GM06990 (cell line): ENCODE measurements around the gene SIRT7.

Experiments
- DNase-seq: peaks from one replicate; pipeline ENCODE4 v3.0.0-alpha.2; 2011; ENCODE audit not compliant: insufficient read length; ENCODE audit errors: extremely low read depth
- H3K27me3 ChIP-seq: replicated peaks from 2 replicates; pipeline ENCODE4 v1.6.0; 2011; ENCODE audit warnings: low read length; ENCODE audit not compliant: control insufficient read depth, insufficient read depth
- H3K36me3 ChIP-seq: 2 replicates; pipeline ENCODE4 v1.5.1; 2011; ENCODE audit warnings: low read length; ENCODE audit not compliant: control insufficient read depth, insufficient read depth
- H3K4me3 ChIP-seq: replicated peaks from 2 replicates; pipeline ENCODE4 v1.5.1; 2011; ENCODE audit warnings: low read depth, mild to moderate bottlenecking, control low read depth, low read length
- TF ChIP-seq, protein P1 (sequence below): IDR thresholded peaks from 2 replicates; pipeline ENCODE4 v1.5.1; 2011; ENCODE audit warnings: low read length, control low read depth, mild to moderate bottlenecking, inconsistent platforms; ENCODE audit not compliant: insufficient read depth, poor library complexity, severe bottlenecking

The SIRT7 gene, protein sequence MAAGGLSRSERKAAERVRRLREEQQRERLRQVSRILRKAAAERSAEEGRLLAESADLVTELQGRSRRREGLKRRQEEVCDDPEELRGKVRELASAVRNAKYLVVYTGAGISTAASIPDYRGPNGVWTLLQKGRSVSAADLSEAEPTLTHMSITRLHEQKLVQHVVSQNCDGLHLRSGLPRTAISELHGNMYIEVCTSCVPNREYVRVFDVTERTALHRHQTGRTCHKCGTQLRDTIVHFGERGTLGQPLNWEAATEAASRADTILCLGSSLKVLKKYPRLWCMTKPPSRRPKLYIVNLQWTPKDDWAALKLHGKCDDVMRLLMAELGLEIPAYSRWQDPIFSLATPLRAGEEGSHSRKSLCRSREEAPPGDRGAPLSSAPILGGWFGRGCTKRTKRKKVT

DNA sequence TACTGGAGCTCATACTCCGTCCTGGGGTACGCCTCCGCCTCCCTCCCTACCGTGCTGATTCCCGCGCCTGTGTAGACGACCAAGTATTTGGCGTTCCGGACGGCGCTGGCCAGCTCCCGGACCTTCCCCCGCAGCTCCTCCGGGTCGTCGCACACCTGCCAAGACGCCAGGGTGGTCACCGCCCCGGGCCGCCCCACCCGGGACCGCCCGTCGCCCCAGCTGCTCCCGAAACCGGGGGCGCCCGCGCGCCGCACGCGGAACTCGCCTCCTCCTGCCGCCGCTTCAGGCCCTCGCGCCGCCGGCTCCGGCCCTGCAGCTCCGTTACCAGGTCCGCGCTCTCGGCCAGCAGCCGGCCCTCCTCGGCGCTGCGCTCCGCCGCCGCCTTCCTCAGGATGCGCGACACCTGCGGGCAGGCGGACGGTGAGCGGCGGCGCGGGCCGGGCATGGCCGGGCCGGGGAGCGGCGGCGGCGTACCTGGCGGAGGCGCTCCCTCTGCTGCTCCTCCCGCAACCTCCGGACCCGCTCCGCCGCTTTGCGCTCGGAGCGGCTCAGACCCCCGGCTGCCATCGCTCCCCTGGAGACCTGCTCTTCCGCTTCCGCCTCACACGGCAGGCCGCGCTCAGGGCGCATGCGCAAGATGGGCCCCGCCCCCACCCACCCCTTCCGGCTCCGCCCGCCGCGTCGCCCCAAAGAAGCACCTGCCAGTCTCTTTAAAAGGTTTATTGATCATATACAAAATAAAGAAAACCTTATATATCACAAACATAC is at the start of gene SIRT7:
SIRT7 (minus strand) TSS at position 612 of the 768 bp plus-strand sequence; CDS start at position 567, 45 bp downstream.
- Histone ChIP-seq H3K4me3 (peak within 1 kb of the TSS; percentile 86), H3K36me3 (peaks cover 30% of the 10 kb centered on the region), H3K27me3 (no peaks in the 10 kb centered on the region)
- peak; percentile 91 for DNase-seq
- TF ChIP-seq, protein P1, sequence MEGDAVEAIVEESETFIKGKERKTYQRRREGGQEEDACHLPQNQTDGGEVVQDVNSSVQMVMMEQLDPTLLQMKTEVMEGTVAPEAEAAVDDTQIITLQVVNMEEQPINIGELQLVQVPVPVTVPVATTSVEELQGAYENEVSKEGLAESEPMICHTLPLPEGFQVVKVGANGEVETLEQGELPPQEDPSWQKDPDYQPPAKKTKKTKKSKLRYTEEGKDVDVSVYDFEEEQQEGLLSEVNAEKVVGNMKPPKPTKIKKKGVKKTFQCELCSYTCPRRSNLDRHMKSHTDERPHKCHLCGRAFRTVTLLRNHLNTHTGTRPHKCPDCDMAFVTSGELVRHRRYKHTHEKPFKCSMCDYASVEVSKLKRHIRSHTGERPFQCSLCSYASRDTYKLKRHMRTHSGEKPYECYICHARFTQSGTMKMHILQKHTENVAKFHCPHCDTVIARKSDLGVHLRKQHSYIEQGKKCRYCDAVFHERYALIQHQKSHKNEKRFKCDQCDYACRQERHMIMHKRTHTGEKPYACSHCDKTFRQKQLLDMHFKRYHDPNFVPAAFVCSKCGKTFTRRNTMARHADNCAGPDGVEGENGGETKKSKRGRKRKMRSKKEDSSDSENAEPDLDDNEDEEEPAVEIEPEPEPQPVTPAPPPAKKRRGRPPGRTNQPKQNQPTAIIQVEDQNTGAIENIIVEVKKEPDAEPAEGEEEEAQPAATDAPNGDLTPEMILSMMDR, result no peak

DNA sequence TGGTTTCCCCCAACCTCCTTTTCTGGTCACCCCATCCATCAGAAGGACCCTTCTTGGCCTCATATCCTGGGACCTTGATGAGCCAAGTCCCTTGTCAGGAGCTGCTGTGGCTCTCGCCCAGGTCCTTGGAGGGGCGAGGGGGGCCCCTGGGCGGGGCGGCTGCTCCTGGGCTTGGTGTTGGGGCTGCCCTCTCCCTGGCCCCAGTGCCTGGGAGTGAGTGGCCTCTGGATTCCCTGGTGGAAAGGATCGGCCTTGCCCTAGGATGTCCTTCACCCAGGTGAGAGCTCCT is 49.2 kb upstream of the SIRT7 start:
- Histone ChIP-seq H3K36me3 (no peaks in the 10 kb centered on the region), H3K27me3 (no peaks in the 10 kb centered on the region; the same call in 1 of the 2 replicates), H3K4me3 (no peak overlapping the region)
- no peak for DNase-seq
- TF ChIP-seq, protein P1, result no peak

DNA sequence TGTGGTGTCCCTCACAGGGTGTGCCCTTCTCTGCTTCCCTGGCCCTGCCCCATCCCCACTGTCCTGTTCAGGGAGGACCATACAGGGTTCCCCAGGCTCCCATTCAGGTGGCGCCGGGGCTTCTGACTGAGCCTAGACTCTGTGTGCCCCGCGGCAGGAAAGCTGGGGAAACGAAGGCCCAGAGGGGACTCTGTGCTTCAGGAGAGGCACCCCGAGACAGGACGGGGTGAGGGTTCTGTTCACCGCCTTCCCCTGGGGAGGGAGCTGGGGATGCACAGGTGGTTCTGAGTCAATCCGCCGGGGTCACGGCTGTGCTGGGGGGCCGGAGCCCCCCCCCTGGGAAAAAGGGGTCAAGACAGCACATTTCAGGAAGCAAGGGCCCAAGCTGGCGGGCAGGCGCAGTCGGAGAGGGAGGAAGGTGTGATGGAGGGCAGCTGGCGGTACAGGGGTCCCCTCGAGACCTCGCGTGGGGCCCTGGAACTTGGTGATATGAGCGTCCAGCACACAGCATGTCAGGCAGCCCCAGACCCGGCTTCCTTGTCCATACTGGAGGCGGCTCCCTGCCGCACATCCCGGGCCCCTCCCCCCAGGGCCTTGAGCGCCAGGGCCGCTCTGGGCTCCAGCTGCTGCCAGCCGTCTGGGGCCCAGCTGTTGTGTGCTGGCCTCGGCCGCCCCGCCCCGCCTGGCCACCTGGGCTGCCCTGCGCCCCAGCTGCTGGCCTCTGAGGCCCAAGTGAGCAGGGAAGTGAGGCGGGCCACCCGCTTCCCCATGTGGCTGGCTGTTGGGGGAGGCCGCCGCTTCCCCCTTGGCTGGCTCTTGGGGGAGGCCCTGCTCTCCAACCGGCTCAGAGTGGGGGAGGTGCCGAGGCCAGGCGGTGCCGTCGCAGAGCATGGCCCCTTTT is 48.6 kb upstream of the SIRT7 start:
- H3K27me3 ChIP-seq, result no peaks in the 10 kb centered on the region; the same call in 1 of the 2 replicates
- peak; percentile 55 for DNase-seq
- no peaks in the 10 kb centered on the region for H3K36me3 ChIP-seq
- TF ChIP-seq, protein P1, result no peak
- H3K4me3 ChIP-seq, result no peak overlapping the region

DNA sequence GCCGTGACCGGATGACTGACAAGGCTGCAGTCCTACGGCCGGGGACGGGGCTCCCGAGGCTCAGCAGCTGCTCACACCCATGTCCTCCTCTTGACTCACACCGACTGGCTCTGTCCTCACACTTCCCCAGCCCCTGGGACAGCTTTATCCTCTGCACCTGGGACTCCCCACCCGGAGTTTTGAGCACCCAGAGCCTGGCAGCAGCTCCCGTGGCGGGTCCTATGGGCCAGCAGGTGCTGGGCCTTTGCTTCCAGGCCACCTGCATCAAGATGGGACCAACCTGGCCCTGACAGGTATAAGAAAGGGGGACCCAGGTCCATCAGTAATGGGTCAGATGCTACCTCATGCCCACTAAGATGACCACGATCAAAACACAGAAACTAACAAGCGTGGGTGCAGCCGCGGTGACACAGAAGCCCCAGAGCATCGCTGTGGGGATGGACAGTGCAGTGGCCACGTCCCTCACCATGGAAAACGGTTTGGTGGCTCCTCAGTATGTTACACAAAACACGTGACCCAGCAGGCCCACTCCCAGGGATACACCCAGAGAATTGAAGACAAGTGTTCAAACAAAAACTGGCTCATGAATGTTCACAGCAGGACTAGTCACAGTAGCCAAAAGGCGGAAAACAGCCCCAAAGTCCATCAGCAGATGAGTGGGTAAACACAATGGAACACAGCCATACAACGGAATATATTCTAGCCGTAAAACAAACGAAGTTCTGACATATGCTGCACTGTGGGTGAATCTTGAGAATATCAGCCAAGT is 46.3 kb upstream of the SIRT7 start:
- Histone ChIP-seq H3K36me3 (no peaks in the 10 kb centered on the region), H3K4me3 (no peak overlapping the region), H3K27me3 (no peaks in the 10 kb centered on the region; the same call in 1 of the 2 replicates)
- no peak for DNase-seq
- TF ChIP-seq, protein P1, result no peak
